Endothelial cell of umbilical vein (primary cell): ENCODE results near the gene FER. TPM values are rescaled to one million over a fixed set of nuclear protein-coding genes. Genes with fewer than 3 reads are reported as not detected.

Source experiments
- BruUV-seq: library from RNA; stranded (reverse); fragments of 400-500 nt; replicated peaks from 2 replicates; lab custom pipeline; 2021; lab: Mats Ljungman, UMichigan
- CTCF ChIA-PET: fragments of 300-600, 350-600 bp; sonication (Branson Sonifier 250); formaldehyde crosslinking; loops from one replicate; lab custom pipeline; 2021; ENCODE audit warnings: antibody characterized with exemption, inconsistent platforms; lab: Charles Lee
- POLR2A ChIA-PET: fragments of 300-600, 350-600 bp; sonication (Branson Sonifier 250); formaldehyde crosslinking; loops from one replicate; lab custom pipeline; 2021; ENCODE audit warnings: antibody characterized with exemption, inconsistent platforms; lab: Charles Lee
- DNase-seq: peaks from one replicate; pipeline ENCODE4 v3.0.0-alpha.2; 2011; ENCODE audit warnings: low read depth, low spot score
- FAIRE-seq: peaks from 2 replicates; lab custom pipeline; 2011; peaks lifted over from hg19 to GRCh38; lab: Jason Lieb, UNC
- H2AFZ ChIP-seq: 2 replicates; pipeline ENCODE4 v1.6.0; 2012; ENCODE audit warnings: low read depth, low read length, control low read depth, inconsistent platforms
- H3K27ac ChIP-seq: 2 replicates; pipeline ENCODE4 v1.5.1; 2011; ENCODE audit warnings: low read depth, mild to moderate bottlenecking, control low read depth, low read length, moderate library complexity; ENCODE audit not compliant: insufficient read depth
- H3K27me3 ChIP-seq, 2 experiments: 2 replicates each; pipeline versions ENCODE4 v1.6.0 to v1.6.1; 2011; ENCODE audit warnings: low read length in 2 of 2, mixed read lengths in 1 of 2; ENCODE audit not compliant: control insufficient read depth in 2 of 2, insufficient read depth in 2 of 2
- H3K36me3 ChIP-seq, 2 experiments: 2 replicates in 1 of 2; 3 replicates in 1 of 2; pipeline ENCODE4 v1.5.1; 2011; ENCODE audit warnings: low read length in 2 of 2, mild to moderate bottlenecking in 1 of 2, moderate library complexity in 1 of 2; ENCODE audit not compliant: control insufficient read depth in 2 of 2, insufficient read depth in 2 of 2; ENCODE audit errors: extremely low read depth in 1 of 2
- H3K4me1 ChIP-seq: 3 replicates; pipeline ENCODE4 v1.5.1; 2011; ENCODE audit warnings: mild to moderate bottlenecking, low read length; ENCODE audit not compliant: control insufficient read depth, insufficient read depth; ENCODE audit errors: extremely low read depth
- H3K4me2 ChIP-seq: 2 replicates; pipeline ENCODE4 v1.6.1; 2011; ENCODE audit warnings: low read length, control low read depth, mixed read lengths; ENCODE audit not compliant: insufficient read depth
- H3K4me3 ChIP-seq, 3 experiments: fragments of 200-600 bp in 1 of 3; sonication (generic), shearing (Covaris generic) in 1 of 3; replicated peaks in 1 of 3; 2 replicates each; pipeline ENCODE4 v1.5.1; 2011 to 2016; ENCODE audit warnings: control low read depth in 3 of 3, low read length in 3 of 3, mild to moderate bottlenecking in 2 of 3, inconsistent platforms in 1 of 3, low read depth in 1 of 3, moderate library complexity in 1 of 3; ENCODE audit not compliant: insufficient read depth in 1 of 3
- H3K79me2 ChIP-seq: 2 replicates; pipeline ENCODE4 v1.6.0; 2012; ENCODE audit warnings: low read length, inconsistent platforms; ENCODE audit not compliant: control insufficient read depth, insufficient read depth
- H3K9ac ChIP-seq: replicated peaks from 2 replicates; pipeline ENCODE3; 2011; ENCODE audit warnings: low read length, control low read depth; ENCODE audit not compliant: insufficient read depth; ENCODE audit errors: extremely low read depth
- H3K9me1 ChIP-seq: replicated peaks from 3 replicates; pipeline ENCODE4 v1.6.0; 2011; ENCODE audit warnings: mild to moderate bottlenecking, low read length; ENCODE audit not compliant: control insufficient read depth, insufficient read depth; ENCODE audit errors: extremely low read depth
- H3K9me3 ChIP-seq: replicated peaks from 2 replicates; pipeline ENCODE4 v1.5.1; 2012; ENCODE audit warnings: low read length, inconsistent platforms; ENCODE audit not compliant: control insufficient read depth, insufficient read depth
- H4K20me1 ChIP-seq: replicated peaks from 2 replicates; pipeline ENCODE3; 2011; ENCODE audit warnings: mild to moderate bottlenecking, low read length; ENCODE audit not compliant: control insufficient read depth, insufficient read depth; ENCODE audit errors: extremely low read depth
- CTCF ChIP-seq, 2 donors: IDR thresholded peaks; 1 replicate in 1 of 2; 2 replicates in 1 of 2; pipeline ENCODE4 v1.5.1; 2011; ENCODE audit warnings: low read length in 2 of 2, mild to moderate bottlenecking in 2 of 2, moderate library complexity in 2 of 2, control low read depth in 1 of 2, inconsistent platforms in 1 of 2, low read depth in 1 of 2; ENCODE audit not compliant: insufficient read depth in 1 of 2; ENCODE audit errors: extremely low read depth in 1 of 2
- EZH2 ChIP-seq: IDR thresholded peaks from 2 replicates; pipeline ENCODE4 v1.6.1; 2012; ENCODE audit warnings: borderline replicate concordance, low read depth, mild to moderate bottlenecking, moderate library complexity, low read length, inconsistent platforms; ENCODE audit not compliant: severe bottlenecking
- FOS ChIP-seq: IDR thresholded peaks from 2 replicates; pipeline ENCODE4 v1.6.1; 2011; ENCODE audit warnings: mild to moderate bottlenecking, low read length, moderate library complexity, borderline replicate concordance; ENCODE audit not compliant: insufficient read depth
- GATA2 ChIP-seq: IDR thresholded peaks from 2 replicates; pipeline ENCODE4 v1.7.0; 2011; ENCODE audit warnings: low read depth, mild to moderate bottlenecking, moderate library complexity, mixed read lengths, low read length; ENCODE audit not compliant: insufficient read length, insufficient read depth
- JUN ChIP-seq: IDR thresholded peaks from 2 replicates; pipeline ENCODE4 v1.6.1; 2011; ENCODE audit warnings: borderline replicate concordance, low read depth; ENCODE audit not compliant: insufficient read length, insufficient read depth
- MAX ChIP-seq: IDR thresholded peaks from 2 replicates; pipeline ENCODE4 v1.6.1; 2011; ENCODE audit not compliant: insufficient read depth, insufficient read length
- MYC ChIP-seq: IDR thresholded peaks from one replicate; pipeline ENCODE4 v1.6.1; 2011; ENCODE audit warnings: mild to moderate bottlenecking, low read depth, low read length
- POLR2A ChIP-seq: IDR thresholded peaks from 2 replicates; pipeline ENCODE4 v1.6.1; 2012; ENCODE audit warnings: low read depth, mild to moderate bottlenecking, control low read depth, low read length
- POLR2AphosphoS5 ChIP-seq: IDR thresholded peaks from 2 replicates; pipeline ENCODE4 v1.6.1; 2012; ENCODE audit warnings: low read depth, mild to moderate bottlenecking, control low read depth, low read length, moderate library complexity; ENCODE audit not compliant: insufficient read depth
- dilution Hi-C: fragments of 300-500 bp; cut with MboI; formaldehyde crosslinking; loops from one replicate; pipeline ENCODE4 v1.15.0; 2019; ENCODE audit warnings: low sequenced_read_pairs; ENCODE audit not compliant: extremely low pct_ligation_motif_present
- intact Hi-C: fragments of 100-400 bp; cut with micrococcal nuclease; formaldehyde crosslinking; loops from one replicate; pipeline ENCODE4 v1.10.0; 2022
- polyA plus RNA-seq, 4 experiments: library from polyadenylated mRNA; depleted of rRNA in 3 of 4; stranded (reverse) in 3 of 4; unstranded in 1 of 4; fragments of >200 nt; gene quantifications; 2 replicates each; pipeline versions ENCODE4 v1.2.1 to v1.2.3, GENCODE V29; 2011 to 2012; ENCODE audit warnings: missing spikeins in 1 of 4
- total RNA-seq: library from RNA; stranded (reverse); gene quantifications from 2 replicates; pipeline ENCODE4 v1.2.3, GENCODE V29; 2021

FER gene
- total and polyA plus RNA-seq, 2 donors (not counting 3 experiments of a cell fraction or from before 2014, with no cell fraction given): 2.3 to 27.5 TPM

GRCh38 chr5:109199289-109199688 is 451.6 kb downstream of the FER start:
- Histone ChIP-seq H3K9me3 (no peaks in the 10 kb centered on the region), H3K4me1 (peaks cover 16% of the 10 kb centered on the region), H3K27me3 (no peaks in the 10 kb centered on the region), H3K9me1 (no peaks in the 10 kb centered on the region), H3K9ac (no peak overlapping the region), H3K79me2 (no peaks in the 10 kb centered on the region), H3K4me2 (no peak overlapping the region), H4K20me1 (no peaks in the 10 kb centered on the region), H2AFZ (no peak overlapping the region), H3K36me3 (no peaks in the 10 kb centered on the region), H3K27ac (no peak overlapping the region), H3K4me3 (no peak overlapping the region)
- CTCF ChIA-PET: no interaction called here
- intact Hi-C loops: loop anchor here (5.0 to 10.0 kb wide), 4 partner anchors 216 to 677 kb away; no protein-coding TSS in a partner anchor
- dilution Hi-C loops: no loop called here
- DNase-seq (no peak), FAIRE-seq (no peak)
- POLR2A ChIA-PET: no interaction called here
- BruUV-seq: no TSS peak
- no peak for TF ChIP-seq POLR2A
- no peak for TF ChIP-seq POLR2AphosphoS5
- TF ChIP-seq MYC: no peak
- no peak for TF ChIP-seq CTCF (IDR thresholded peaks at IDR 0.05; ENCODE audit: extremely low read depth in 1 of 2, insufficient read depth in 1 of 2, low read depth in 1 of 2, low read length in 2 of 2)
- no peak for TF ChIP-seq MAX
- no peak for TF ChIP-seq JUN
- no peak for TF ChIP-seq EZH2
- no peak for TF ChIP-seq FOS
- TF ChIP-seq GATA2: no peak
